BJ (cell line): Measurements from ENCODE around the gene CLCN5. TPM values are rescaled to one million over a fixed set of nuclear protein-coding genes. Genes with fewer than 3 reads are reported as not detected.

Experiments used
- CTCF ChIA-PET: fragments of 350-600 bp; formaldehyde crosslinking; extraction: SDS; loops from one replicate; lab custom pipeline; 2021; ENCODE audit warnings: antibody characterized with exemption, inconsistent platforms; lab: Yijun Ruan, JAX
- POLR2A ChIA-PET: fragments of 300-600 bp; sonication (Branson Sonifier 250); formaldehyde crosslinking; extraction: SDS; loops from one replicate; lab custom pipeline; 2021; ENCODE audit warnings: antibody characterized with exemption; lab: Charles Lee
- DNase-seq: peaks from one replicate; pipeline ENCODE4 v3.0.0-alpha.2; 2011; ENCODE audit warnings: low read depth
- H3K27me3 ChIP-seq: 2 replicates; pipeline ENCODE4 v1.6.0; 2011; ENCODE audit warnings: low read length; ENCODE audit not compliant: control insufficient read depth, insufficient read depth
- H3K36me3 ChIP-seq: 2 replicates; pipeline ENCODE4 v1.5.1; 2011; ENCODE audit warnings: low read length; ENCODE audit not compliant: control insufficient read depth, insufficient read depth
- H3K4me3 ChIP-seq: 2 replicates; pipeline ENCODE4 v1.5.1; 2011; ENCODE audit warnings: low read depth, mild to moderate bottlenecking, control low read depth, low read length
- CTCF ChIP-seq: IDR thresholded peaks from 2 replicates; pipeline ENCODE4 v1.5.1; 2011; ENCODE audit warnings: low read depth, mild to moderate bottlenecking, control low read depth, inconsistent platforms, low read length, moderate library complexity; ENCODE audit not compliant: insufficient read depth
- polyA plus RNA-seq: library from polyadenylated mRNA; depleted of rRNA; stranded (reverse); fragments of >200 nt; gene quantifications from 2 replicates; pipeline ENCODE4 v1.2.3, GENCODE V29; 2011

CLCN5 gene
- polyA plus RNA-seq, 1 experiment = 1.3 TPM

- Histone ChIP-seq H3K4me3 (no peak overlapping the region), H3K27me3 (no peaks in the 10 kb centered on the region), H3K36me3 (no peaks in the 10 kb centered on the region)
- ChIA-PET CTCF (no interaction called here), POLR2A (no interaction called here)
- DNase-seq = no peak
- no peak for TF ChIP-seq CTCF
Measured at GRCh38 chrX:50107470-50107869, 185.1 kb downstream of the CLCN5 start.

- no peaks in the 10 kb centered on the region for H3K27me3 ChIP-seq
- DNase-seq = no peak
- no peak for TF ChIP-seq CTCF
- ChIA-PET POLR2A (no interaction called here), CTCF (no interaction called here)
- H3K4me3 ChIP-seq = no peak overlapping the region
- H3K36me3 ChIP-seq = no peaks in the 10 kb centered on the region
Measured at GRCh38 chrX:50108264-50108663, 185.9 kb downstream of the CLCN5 start.

- DNase-seq = no peak
- H3K27me3 ChIP-seq = no peaks in the 10 kb centered on the region
- no peak overlapping the region for H3K4me3 ChIP-seq
- H3K36me3 ChIP-seq = no peaks in the 10 kb centered on the region
- no peak for TF ChIP-seq CTCF
- POLR2A ChIA-PET = no interaction called here
- CTCF ChIA-PET = no interaction called here
Measured at GRCh38 chrX:50111742-50112141, 189.3 kb downstream of the CLCN5 start.

- POLR2A ChIA-PET = no interaction called here
- Histone ChIP-seq H3K36me3 (no peaks in the 10 kb centered on the region), H3K4me3 (no peak overlapping the region), H3K27me3 (no peaks in the 10 kb centered on the region)
- DNase-seq = no peak
- CTCF ChIA-PET = no interaction called here
- TF ChIP-seq CTCF = no peak
Measured at GRCh38 chrX:50114113-50114512, 191.7 kb downstream of the CLCN5 start.

- ChIA-PET POLR2A (no interaction called here), CTCF (interaction anchor here (0.8 kb wide), 1 partner anchor 1346 kb away, joined by 3 read pairs; no protein-coding TSS in a partner anchor)
- no peaks in the 10 kb centered on the region for H3K36me3 ChIP-seq
- TF ChIP-seq CTCF = no peak
- H3K27me3 ChIP-seq = no peaks in the 10 kb centered on the region
- DNase-seq = no peak
- no peak overlapping the region for H3K4me3 ChIP-seq
Measured at GRCh38 chrX:50115973-50116372, 193.6 kb downstream of the CLCN5 start.
